NB4 (cell line): ENCODE results near the gene OGFOD2.

Experiments
- POLR2A ChIP-seq: IDR thresholded peaks from 2 replicates; pipeline ENCODE4 v1.6.1; 2011; ENCODE audit warnings: mild to moderate bottlenecking; ENCODE audit not compliant: insufficient read length; ENCODE audit errors: extremely low read depth
- TF ChIP-seq, protein P1 (sequence below): IDR thresholded peaks from one replicate; pipeline ENCODE4 v1.5.1; 2012; ENCODE audit warnings: low read depth, low read length
- TF ChIP-seq, protein P2 (sequence below): IDR thresholded peaks from 2 replicates; pipeline ENCODE4 v1.6.1; 2011; ENCODE audit warnings: low read depth, low read length

DNA sequence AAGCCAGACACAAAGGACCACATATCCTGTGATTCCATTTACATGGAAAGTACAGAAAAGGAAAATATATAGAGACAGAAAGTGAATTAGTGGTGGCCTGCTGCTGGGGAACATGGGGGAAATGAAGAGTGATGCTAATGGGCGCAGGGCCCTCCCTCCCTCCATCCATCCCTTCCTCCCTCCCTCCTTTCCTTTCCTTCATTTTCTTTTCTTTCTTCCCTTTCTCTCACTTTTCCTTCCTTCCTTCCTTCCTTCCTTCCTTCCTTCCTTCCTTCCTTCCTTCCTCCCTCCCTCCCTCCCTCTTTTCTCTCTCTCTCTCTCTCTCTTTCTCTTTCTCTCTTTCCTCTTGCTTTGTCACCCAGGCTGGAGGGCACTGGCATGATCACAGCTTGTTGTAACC, 42.7 kb downstream of the OGFOD2 start:
- TF ChIP-seq, protein P1, sequence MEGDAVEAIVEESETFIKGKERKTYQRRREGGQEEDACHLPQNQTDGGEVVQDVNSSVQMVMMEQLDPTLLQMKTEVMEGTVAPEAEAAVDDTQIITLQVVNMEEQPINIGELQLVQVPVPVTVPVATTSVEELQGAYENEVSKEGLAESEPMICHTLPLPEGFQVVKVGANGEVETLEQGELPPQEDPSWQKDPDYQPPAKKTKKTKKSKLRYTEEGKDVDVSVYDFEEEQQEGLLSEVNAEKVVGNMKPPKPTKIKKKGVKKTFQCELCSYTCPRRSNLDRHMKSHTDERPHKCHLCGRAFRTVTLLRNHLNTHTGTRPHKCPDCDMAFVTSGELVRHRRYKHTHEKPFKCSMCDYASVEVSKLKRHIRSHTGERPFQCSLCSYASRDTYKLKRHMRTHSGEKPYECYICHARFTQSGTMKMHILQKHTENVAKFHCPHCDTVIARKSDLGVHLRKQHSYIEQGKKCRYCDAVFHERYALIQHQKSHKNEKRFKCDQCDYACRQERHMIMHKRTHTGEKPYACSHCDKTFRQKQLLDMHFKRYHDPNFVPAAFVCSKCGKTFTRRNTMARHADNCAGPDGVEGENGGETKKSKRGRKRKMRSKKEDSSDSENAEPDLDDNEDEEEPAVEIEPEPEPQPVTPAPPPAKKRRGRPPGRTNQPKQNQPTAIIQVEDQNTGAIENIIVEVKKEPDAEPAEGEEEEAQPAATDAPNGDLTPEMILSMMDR = no peak
- TF ChIP-seq POLR2A = no peak
- TF ChIP-seq, protein P2, sequence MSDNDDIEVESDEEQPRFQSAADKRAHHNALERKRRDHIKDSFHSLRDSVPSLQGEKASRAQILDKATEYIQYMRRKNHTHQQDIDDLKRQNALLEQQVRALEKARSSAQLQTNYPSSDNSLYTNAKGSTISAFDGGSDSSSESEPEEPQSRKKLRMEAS = no peak
